ENCODE results near the gene ITGA5.
"Not testable (repeated sequence)": the region's sequence is repeated elsewhere in the genome, so short reads cannot be mapped to it uniquely, and the experiment has no call there.

Gene ITGA5

GRCh38 chr12:54358191-54358944 is 60.7 kb downstream of the ITGA5 start:
- Histone ChIP-seq H3K27me3 (replicated peaks; ENCODE audit: control insufficient read depth, insufficient read depth, low read length) (no peaks in the 10 kb centered on the region), H3K36me3 (ENCODE audit: control insufficient read depth, insufficient read depth, low read length) (no peaks in the 10 kb centered on the region; the same call in 1 of the 2 replicates), H3K4me3 (replicated peaks; ENCODE audit: low read depth, low read length) (peak overlapping the region; percentile 80)
- TF ChIP-seq, protein P1, sequence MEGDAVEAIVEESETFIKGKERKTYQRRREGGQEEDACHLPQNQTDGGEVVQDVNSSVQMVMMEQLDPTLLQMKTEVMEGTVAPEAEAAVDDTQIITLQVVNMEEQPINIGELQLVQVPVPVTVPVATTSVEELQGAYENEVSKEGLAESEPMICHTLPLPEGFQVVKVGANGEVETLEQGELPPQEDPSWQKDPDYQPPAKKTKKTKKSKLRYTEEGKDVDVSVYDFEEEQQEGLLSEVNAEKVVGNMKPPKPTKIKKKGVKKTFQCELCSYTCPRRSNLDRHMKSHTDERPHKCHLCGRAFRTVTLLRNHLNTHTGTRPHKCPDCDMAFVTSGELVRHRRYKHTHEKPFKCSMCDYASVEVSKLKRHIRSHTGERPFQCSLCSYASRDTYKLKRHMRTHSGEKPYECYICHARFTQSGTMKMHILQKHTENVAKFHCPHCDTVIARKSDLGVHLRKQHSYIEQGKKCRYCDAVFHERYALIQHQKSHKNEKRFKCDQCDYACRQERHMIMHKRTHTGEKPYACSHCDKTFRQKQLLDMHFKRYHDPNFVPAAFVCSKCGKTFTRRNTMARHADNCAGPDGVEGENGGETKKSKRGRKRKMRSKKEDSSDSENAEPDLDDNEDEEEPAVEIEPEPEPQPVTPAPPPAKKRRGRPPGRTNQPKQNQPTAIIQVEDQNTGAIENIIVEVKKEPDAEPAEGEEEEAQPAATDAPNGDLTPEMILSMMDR (IDR thresholded peaks at IDR 0.05; ENCODE audit: insufficient read depth, low read length, poor library complexity, severe bottlenecking) = no peak
- no peak for DNase-seq (ENCODE audit: extremely low read depth, insufficient read length)

DNA sequence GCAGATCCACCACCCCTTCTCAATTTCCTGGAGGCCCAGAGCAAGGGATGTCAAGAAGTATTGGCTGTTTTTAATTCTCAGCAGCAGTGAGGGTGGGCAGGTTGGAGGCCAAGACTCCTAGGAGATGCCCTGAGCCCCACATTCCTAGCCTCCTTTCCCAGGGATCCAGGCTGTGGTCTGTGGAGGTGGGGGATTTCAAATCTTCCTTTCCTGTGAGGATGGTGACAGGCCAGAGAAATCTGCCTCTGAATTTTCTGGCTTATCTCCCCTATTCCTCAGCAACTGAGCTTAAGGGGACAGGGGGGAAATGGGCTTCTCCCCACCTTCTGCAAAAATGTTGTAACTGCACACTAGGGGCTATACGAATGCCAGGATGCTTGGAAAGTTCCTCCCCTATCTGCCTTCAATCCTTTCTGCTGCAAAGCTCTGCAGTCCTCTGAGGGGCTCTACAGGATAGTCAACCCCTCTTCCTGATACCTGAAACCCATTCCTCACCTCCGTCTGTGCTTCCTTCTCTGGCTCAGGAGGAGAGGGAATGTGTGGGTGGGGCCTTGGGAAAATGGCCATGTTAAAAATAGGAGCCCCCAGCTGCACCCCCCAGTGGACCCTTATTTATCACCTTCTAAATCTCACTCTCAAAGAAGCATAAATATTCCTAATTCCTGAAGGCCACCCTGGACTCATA is 61.4 kb downstream of the ITGA5 start:
- H3K4me3 ChIP-seq (replicated peaks; ENCODE audit: low read depth, low read length) = no peak overlapping the region; the same call in 1 of the 2 replicates
- TF ChIP-seq, protein P1 (IDR thresholded peaks at IDR 0.05; ENCODE audit: insufficient read depth, low read length, poor library complexity, severe bottlenecking) = no peak
- no peaks in the 10 kb centered on the region; the same call in none of the 2 replicates for H3K36me3 ChIP-seq (ENCODE audit: control insufficient read depth, insufficient read depth, low read length)
- H3K27me3 ChIP-seq (replicated peaks; ENCODE audit: control insufficient read depth, insufficient read depth, low read length) = no peaks in the 10 kb centered on the region
- DNase-seq (ENCODE audit: extremely low read depth, insufficient read length) = no peak

GRCh38 chr12:54356951-54357356 is 62.1 kb downstream of the ITGA5 start:
- H3K27me3 ChIP-seq (replicated peaks; ENCODE audit: control insufficient read depth, insufficient read depth, low read length) = no peaks in the 10 kb centered on the region
- H3K4me3 ChIP-seq (replicated peaks; ENCODE audit: low read depth, low read length) = no peak overlapping the region
- TF ChIP-seq, protein P1 (IDR thresholded peaks at IDR 0.05; ENCODE audit: insufficient read depth, low read length, poor library complexity, severe bottlenecking) = no peak
- no peak for DNase-seq (ENCODE audit: extremely low read depth, insufficient read length)
- H3K36me3 ChIP-seq (ENCODE audit: control insufficient read depth, insufficient read depth, low read length) = no peaks in the 10 kb centered on the region; the same call in none of the 2 replicates

DNA sequence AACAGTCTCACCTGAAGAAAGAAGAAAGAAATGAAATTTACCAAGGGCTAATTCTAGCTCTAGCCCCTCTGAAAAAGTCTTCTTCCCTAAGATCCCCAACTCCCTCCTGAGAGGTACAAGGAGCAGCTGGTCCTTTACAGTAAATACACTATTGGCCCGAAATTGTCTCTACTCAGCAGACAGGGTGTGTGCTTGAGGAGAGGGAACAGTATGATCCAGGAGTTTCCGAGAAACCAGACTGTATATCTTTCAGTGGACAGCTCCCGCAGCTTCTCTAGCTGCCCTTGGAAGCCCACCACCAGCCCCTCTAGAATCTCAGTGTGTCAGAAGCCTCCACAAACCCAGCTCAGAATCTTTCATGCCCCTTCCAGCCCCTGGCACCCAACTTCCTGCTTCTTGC is 62.8 kb downstream of the ITGA5 start:
- no peaks in the 10 kb centered on the region; the same call in none of the 2 replicates for H3K36me3 ChIP-seq (ENCODE audit: control insufficient read depth, insufficient read depth, low read length)
- H3K4me3 ChIP-seq (replicated peaks; ENCODE audit: low read depth, low read length) = no peak overlapping the region
- TF ChIP-seq, protein P1 (IDR thresholded peaks at IDR 0.05; ENCODE audit: insufficient read depth, low read length, poor library complexity, severe bottlenecking) = no peak
- H3K27me3 ChIP-seq (replicated peaks; ENCODE audit: control insufficient read depth, insufficient read depth, low read length) = no peaks in the 10 kb centered on the region
- no peak for DNase-seq (ENCODE audit: extremely low read depth, insufficient read length)

- H3K27me3 ChIP-seq (replicated peaks; ENCODE audit: control insufficient read depth, insufficient read depth, low read length) = no peaks in the 10 kb centered on the region
- H3K4me3 ChIP-seq (replicated peaks; ENCODE audit: low read depth, low read length) = no peak overlapping the region
- TF ChIP-seq, protein P1 (IDR thresholded peaks at IDR 0.05; ENCODE audit: insufficient read depth, low read length, poor library complexity, severe bottlenecking) = no peak
- peaks cover 5% of the 10 kb centered on the region for H3K36me3 ChIP-seq (ENCODE audit: control insufficient read depth, insufficient read depth, low read length)
- no peak for DNase-seq (ENCODE audit: extremely low read depth, insufficient read length)
Measured at GRCh38 chr12:54355104-54355815, 63.8 kb downstream of the ITGA5 start.

- not testable (repeated sequence) for H3K36me3 ChIP-seq (ENCODE audit: control insufficient read depth, insufficient read depth, low read length); DNase-seq (ENCODE audit: extremely low read depth, insufficient read length); H3K27me3 ChIP-seq (replicated peaks; ENCODE audit: control insufficient read depth, insufficient read depth, low read length); H3K4me3 ChIP-seq (replicated peaks; ENCODE audit: low read depth, low read length)
Measured at GRCh38 chr12:54354271-54354670, 64.8 kb downstream of the ITGA5 start.

All from GM06990 (cell line).